GM12801 (cell line): ENCODE measurements around the gene YJEFN3.

Experiments
- CTCF ChIP-seq: IDR thresholded peaks from one replicate; pipeline ENCODE4 v1.5.1; 2011; ENCODE audit warnings: control low read depth; ENCODE audit not compliant: insufficient read length; ENCODE audit errors: extremely low read depth

The YJEFN3 gene

GRCh38 chr19:19528721-19529490 is at the start of gene YJEFN3:
Gene YJEFN3 (plus strand): TSS chr19:19528911. CDS start chr19:19528933, 22 bp downstream.
- TF ChIP-seq CTCF, result no peak

- no peak for TF ChIP-seq CTCF
Measured at GRCh38 chr19:19480688-19481087, 48.0 kb upstream of the YJEFN3 start.

- TF ChIP-seq CTCF, result no peak
Measured at GRCh38 chr19:19482809-19483596, 45.7 kb upstream of the YJEFN3 start.

- TF ChIP-seq CTCF, result no peak
Measured at GRCh38 chr19:19485161-19485997, 43.3 kb upstream of the YJEFN3 start.

- no peak for TF ChIP-seq CTCF
Measured at GRCh38 chr19:19485998-19486290, 42.8 kb upstream of the YJEFN3 start.

- TF ChIP-seq CTCF, result no peak
Measured at GRCh38 chr19:19486343-19487076, 42.2 kb upstream of the YJEFN3 start.
